Measurements from ENCODE around the gene TUBG2. TPM values are rescaled to one million over a fixed set of nuclear protein-coding genes. Genes with fewer than 3 reads are reported as not detected.

The TUBG2 gene
- total and polyA plus RNA-seq, 2 of the 8 experiments (the other 6 are each of a cell fraction or from before 2014, with no cell fraction given), result 14.8 to 16.6 TPM

GRCh38 chr17:42675348-42675964 is 16.4 kb downstream of the TUBG2 start (continued):
- TF ChIP-seq CHD7 (IDR thresholded peaks at IDR 0.05; ENCODE audit: insufficient replicate concordance, low read length) (no peak), SAP30 (IDR thresholded peaks at IDR 0.05; ENCODE audit: insufficient read depth, insufficient replicate concordance, low read length) (no peak), BCL11A (IDR thresholded peaks at IDR 0.05; ENCODE audit: low read depth in 2 of 2, low read length in 2 of 2) (no peak), KDM4A (IDR thresholded peaks at IDR 0.05; ENCODE audit: low read depth, low read length, severe bottlenecking) (no peak), CEBPB (IDR thresholded peaks at IDR 0.05; ENCODE audit: low read depth, low read length) (no peak), PHF8 (conservative IDR thresholded peaks at IDR 0.05; ENCODE audit: low read depth, low read length) (0 out of 2 replicates have a peak, but pooled peaks have one; percentile 21), CHD1 (IDR thresholded peaks at IDR 0.05; ENCODE audit: low read depth, low read length) (no peak), RBBP5 (IDR thresholded peaks at IDR 0.05; ENCODE audit: borderline replicate concordance, low read depth, low read length) (no peak), KDM5A (IDR thresholded peaks at IDR 0.05; ENCODE audit: low read length) (no peak), POLR2AphosphoS5 (IDR thresholded peaks at IDR 0.05; ENCODE audit: low read depth, low read length) (no peak), EZH2 (IDR thresholded peaks at IDR 0.05; ENCODE audit: low read depth, low read length, severe bottlenecking) (peak; percentile 27)
